AG04450 (cell line): Measurements from ENCODE around the gene UCP3. TPM values are rescaled to one million over a fixed set of nuclear protein-coding genes. Genes with fewer than 3 reads are reported as not detected.

Experiments used
- CTCF ChIA-PET: fragments of 300-600, 350-600 bp; formaldehyde crosslinking; extraction: SDS; loops from one replicate; lab custom pipeline; 2022; ENCODE audit warnings: antibody characterized with exemption, inconsistent platforms; lab: Charles Lee
- POLR2A ChIA-PET: fragments of 350-600 bp; formaldehyde crosslinking; extraction: SDS; loops from one replicate; lab custom pipeline; 2021; ENCODE audit warnings: antibody characterized with exemption, inconsistent platforms; lab: Yijun Ruan, JAX
- DNase-seq: peaks from one replicate; pipeline ENCODE4 v3.0.0-alpha.2; 2011; ENCODE audit warnings: low read depth, low spot score
- H3K27ac ChIP-seq: one replicate; pipeline ENCODE4 v1.5.1; 2012; ENCODE audit warnings: low read depth, low read length, control low read depth
- H3K27me3 ChIP-seq: one replicate; pipeline ENCODE4 v1.6.0; 2012; ENCODE audit warnings: low read length; ENCODE audit not compliant: control insufficient read depth, insufficient read depth
- H3K4me3 ChIP-seq: 2 replicates; pipeline ENCODE4 v1.5.1; 2011; ENCODE audit warnings: mild to moderate bottlenecking, low read depth, low read length, control low read depth
- H3K9me3 ChIP-seq: 2 replicates; pipeline ENCODE4 v1.5.1; 2012; ENCODE audit warnings: low read length; ENCODE audit not compliant: control insufficient read depth, insufficient read depth
- CTCF ChIP-seq: IDR thresholded peaks from 2 replicates; pipeline ENCODE4 v1.5.1; 2011; ENCODE audit warnings: low read depth, low read length, control low read depth, inconsistent platforms
- polyA plus RNA-seq: library from polyadenylated mRNA; depleted of rRNA; stranded (reverse); fragments of >200 nt; gene quantifications from 2 replicates; pipeline ENCODE4 v1.2.3, GENCODE V29; 2011

The UCP3 gene
- polyA plus RNA-seq, 1 experiment, result 0.41 TPM

DNA sequence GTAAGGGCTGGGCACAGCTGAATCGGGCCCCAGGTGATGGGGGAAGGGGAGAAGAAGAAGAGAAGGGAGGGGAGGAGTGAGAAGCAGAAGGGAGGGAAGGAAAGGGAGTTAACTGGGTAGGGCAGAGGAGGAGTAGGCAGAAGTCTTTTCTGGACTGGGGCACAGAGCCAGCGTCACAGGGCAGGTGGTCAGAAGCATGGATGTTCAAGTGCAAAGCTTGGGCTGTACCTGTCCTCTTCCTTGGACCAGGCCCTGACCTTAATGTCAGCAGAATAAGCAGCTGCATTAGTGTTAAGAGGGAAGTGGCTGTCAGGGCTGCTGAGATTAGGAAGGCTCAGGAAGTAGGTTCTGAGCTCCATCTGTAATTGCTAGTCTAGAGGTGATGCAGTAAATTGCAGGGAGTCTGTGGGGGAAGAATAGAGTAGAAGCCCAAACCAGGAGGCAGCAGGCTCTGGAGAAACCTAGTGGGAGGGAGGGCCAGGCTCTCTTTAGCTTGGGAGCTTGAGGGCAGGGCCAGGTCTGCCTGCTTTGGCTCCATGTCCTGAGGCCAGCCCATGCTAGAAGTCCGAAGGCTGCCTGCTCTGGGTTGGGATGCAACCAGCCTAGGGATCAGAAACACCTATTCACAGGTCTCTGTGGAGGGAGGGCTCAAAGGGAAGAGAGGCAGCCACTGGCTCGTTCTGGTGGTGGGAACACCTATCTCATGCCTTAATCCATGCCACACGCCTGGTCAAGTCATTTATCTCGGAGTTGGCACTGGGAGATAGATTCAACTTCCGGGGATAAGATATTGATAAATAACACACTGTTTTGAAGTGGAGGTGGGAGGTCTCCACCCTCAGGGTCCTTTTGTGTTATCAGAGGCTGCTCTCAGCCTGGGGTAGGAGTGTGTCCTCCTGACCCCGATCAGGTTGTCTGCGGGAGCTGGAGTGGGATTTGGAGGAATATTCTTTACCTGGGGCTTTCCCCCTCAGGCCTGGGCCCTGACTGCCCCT is 1.7 kb upstream of the UCP3 start:
- CTCF ChIA-PET, result interaction anchor here (0.6 kb wide), 1 partner anchor 46 kb away, joined by 3 read pairs; no protein-coding TSS in a partner anchor
- TF ChIP-seq CTCF, result no peak

GRCh38 chr11:74009675-74010305 is 905 bp upstream of the UCP3 start:
- no peaks in the 10 kb centered on the region for H3K27me3 ChIP-seq
- H3K4me3 ChIP-seq, result no peak overlapping the region
- H3K9me3 ChIP-seq, result no peaks in the 10 kb centered on the region; the same call in 1 of the 2 replicates
- CTCF ChIA-PET, result interaction anchor here (0.6 kb wide), 1 partner anchor 45 kb away, joined by 3 read pairs; no protein-coding TSS in a partner anchor
- H3K27ac ChIP-seq, result no peak overlapping the region
- TF ChIP-seq CTCF, result no peak
- POLR2A ChIA-PET, result no interaction called here
- no peak for DNase-seq

More for the DNA sequence above, 1.7 kb upstream of the UCP3 start:
- Histone ChIP-seq H3K27ac (no peak overlapping the region), H3K9me3 (no peaks in the 10 kb centered on the region; the same call in 1 of the 2 replicates), H3K4me3 (no peak overlapping the region), H3K27me3 (no peaks in the 10 kb centered on the region)
- no peak for DNase-seq
- POLR2A ChIA-PET, result no interaction called here

GRCh38 chr11:74009230-74009547 is 304 bp upstream of the UCP3 start:
- ChIA-PET POLR2A (no interaction called here), CTCF (no interaction called here)
- Histone ChIP-seq H3K4me3 (no peak overlapping the region), H3K27me3 (no peaks in the 10 kb centered on the region), H3K9me3 (no peaks in the 10 kb centered on the region; the same call in 1 of the 2 replicates), H3K27ac (no peak overlapping the region)
- TF ChIP-seq CTCF, result no peak
- DNase-seq, result no peak

GRCh38 chr11:74007691-74008372 is 1.1 kb downstream of the UCP3 start:
- H3K9me3 ChIP-seq, result no peaks in the 10 kb centered on the region; the same call in 1 of the 2 replicates
- CTCF ChIA-PET, result no interaction called here
- H3K4me3 ChIP-seq, result no peak overlapping the region
- DNase-seq, result no peak
- no peak overlapping the region for H3K27ac ChIP-seq
- POLR2A ChIA-PET, result no interaction called here
- no peak for TF ChIP-seq CTCF
- H3K27me3 ChIP-seq, result no peaks in the 10 kb centered on the region
